GM12878 (cell line): ENCODE results near the gene PCNX4. TPM values are rescaled to one million over a fixed set of nuclear protein-coding genes. Genes with fewer than 3 reads are reported as not detected.

Experiments used
- BMI1 ChIP-seq: fragments of 450-650 bp; IDR thresholded peaks from 2 replicates; pipeline ENCODE4 v1.6.1; 2016; ENCODE audit warnings: mild to moderate bottlenecking, moderate library complexity, borderline replicate concordance
- CBFB ChIP-seq: IDR thresholded peaks from 2 replicates; pipeline ENCODE4 v1.6.1; 2016; ENCODE audit warnings: antibody characterized with exemption, low read depth
- CHD4 ChIP-seq: fragments of 200-600 bp; sonication (generic); IDR thresholded peaks from 2 replicates; pipeline ENCODE4 v1.6.1; 2016; ENCODE audit warnings: mild to moderate bottlenecking
- EED ChIP-seq: sonication (generic); IDR thresholded peaks from 2 replicates; pipeline ENCODE4 v1.6.1; 2016; ENCODE audit warnings: antibody characterized with exemption, low read depth
- EZH2 ChIP-seq: IDR thresholded peaks from 2 replicates; pipeline ENCODE4 v1.6.1; 2012; ENCODE audit warnings: low read depth, mild to moderate bottlenecking, control low read depth, inconsistent platforms, low read length, borderline replicate concordance; ENCODE audit not compliant: control insufficient read depth
- HDAC2 ChIP-seq: fragments of 200-600 bp; sonication (generic); IDR thresholded peaks from 2 replicates; pipeline ENCODE4 v1.6.1; 2017
- IKZF1 ChIP-seq: fragments of 450-650 bp; conservative IDR thresholded peaks from 2 replicates; pipeline ENCODE4 v1.6.1; 2017; ENCODE audit warnings: antibody characterized with exemption, mild to moderate bottlenecking
- IKZF2 ChIP-seq, 2 experiments: fragments of 450-650 bp; IDR thresholded peaks; 2 replicates each; pipeline ENCODE4 v1.6.1; 2017; ENCODE audit warnings: mild to moderate bottlenecking in 2 of 2, moderate library complexity in 2 of 2
- KAT2A ChIP-seq: conservative IDR thresholded peaks from 2 replicates; pipeline ENCODE4 v1.6.1; 2011; ENCODE audit warnings: low read depth, low read length; ENCODE audit not compliant: control insufficient read depth
- MEF2A ChIP-seq: IDR thresholded peaks from 2 replicates; pipeline ENCODE4 v1.6.1; 2011; ENCODE audit warnings: low read depth, mild to moderate bottlenecking, low read length, moderate library complexity; ENCODE audit not compliant: insufficient read depth
- MYC ChIP-seq: IDR thresholded peaks from 2 replicates; pipeline ENCODE4 v1.6.1; 2011; ENCODE audit warnings: mild to moderate bottlenecking, low read length, moderate library complexity, inconsistent platforms; ENCODE audit not compliant: insufficient read depth, insufficient replicate concordance, insufficient read length, severe bottlenecking
- NFIC ChIP-seq: IDR thresholded peaks from 2 replicates; pipeline ENCODE4 v1.6.1; 2012; ENCODE audit warnings: low read depth, mild to moderate bottlenecking, inconsistent platforms, low read length, moderate library complexity
- NFXL1 ChIP-seq: fragments of 450-650 bp; IDR thresholded peaks from 2 replicates; pipeline ENCODE4 v1.6.1; 2017; ENCODE audit warnings: antibody characterized with exemption, mild to moderate bottlenecking, borderline replicate concordance
- PAX5 ChIP-seq: IDR thresholded peaks from 2 replicates; pipeline ENCODE4 v1.6.1; 2011; ENCODE audit warnings: low read depth, low read length, borderline replicate concordance
- RAD21 ChIP-seq: IDR thresholded peaks from 2 replicates; pipeline ENCODE4 v1.6.1; 2011; ENCODE audit warnings: mild to moderate bottlenecking, low read depth, low read length, moderate library complexity; ENCODE audit not compliant: insufficient read depth
- RELB ChIP-seq: fragments of 450-650 bp; IDR thresholded peaks from 2 replicates; pipeline ENCODE4 v1.6.1; 2017; ENCODE audit warnings: low read depth, mild to moderate bottlenecking, moderate library complexity
- RFX5 ChIP-seq: IDR thresholded peaks from 2 replicates; pipeline ENCODE4 v1.6.1; 2011; ENCODE audit warnings: low read depth, low read length, improper control_type of control experiment
- SREBF2 ChIP-seq: IDR thresholded peaks from 2 replicates; pipeline ENCODE4 v1.6.1; 2012; ENCODE audit warnings: mild to moderate bottlenecking, low read length
- STAT1 ChIP-seq: fragments of 450-650 bp; conservative IDR thresholded peaks from 2 replicates; pipeline ENCODE4 v1.6.1; 2014; ENCODE audit warnings: antibody characterized with exemption, mild to moderate bottlenecking
- TBL1XR1 ChIP-seq: IDR thresholded peaks from 2 replicates; pipeline ENCODE4 v1.6.1; 2012; ENCODE audit warnings: low read depth, low read length, improper control_type of control experiment
- ZBTB33 ChIP-seq: fragments of 450-650 bp; IDR thresholded peaks from 2 replicates; pipeline ENCODE4 v1.6.1; 2017; ENCODE audit warnings: mild to moderate bottlenecking
- ZNF622 ChIP-seq: fragments of 450-650 bp; IDR thresholded peaks from 2 replicates; pipeline ENCODE4 v1.6.1; 2017; ENCODE audit warnings: mild to moderate bottlenecking, inconsistent platforms
- polyA plus RNA-seq, 11 experiments: library from polyadenylated mRNA; depleted of rRNA in 4 of 11; unstranded in 6 of 11; stranded (reverse) in 5 of 11; fragments of >200 nt; fragmentation: Nextera tagmentation in 4 of 11; fragmentation: Illumina TruSeq in 1 of 11; extraction: Ambion mirVana in 4 of 11; extraction: Trizol in 1 of 11; gene quantifications; 1 replicate in 1 of 11; 2 replicates in 10 of 11; pipeline versions ENCODE4 v1.2.1 to v1.2.3, GENCODE V29; 2011 to 2016; ENCODE audit warnings: inconsistent platforms in 2 of 11, missing spikeins in 2 of 11, low read depth in 1 of 11
- total RNA-seq, 4 experiments: library from RNA; depleted of rRNA in 3 of 4; stranded (reverse); fragments of >200 nt in 3 of 4; fragmentation: Illumina TruSeq in 1 of 4; extraction: Trizol in 1 of 4; gene quantifications; 2 replicates each; pipeline versions ENCODE4 v1.2.1 to v1.2.3, GENCODE V29; 2013 to 2021
- TF ChIP-seq, protein P1 (sequence below): fragments of 450-650 bp; conservative IDR thresholded peaks from 2 replicates; pipeline ENCODE4 v1.6.1; 2017; ENCODE audit warnings: mild to moderate bottlenecking, moderate library complexity
- TF ChIP-seq, protein P2 (sequence below): IDR thresholded peaks from 2 replicates; pipeline ENCODE4 v1.6.1; 2011; ENCODE audit warnings: borderline replicate concordance, low read depth, mild to moderate bottlenecking, moderate library complexity, mixed read lengths, low read length; ENCODE audit not compliant: insufficient read depth; ENCODE audit errors: extremely low read length

Gene PCNX4
- total and polyA plus RNA-seq, 10 of the 15 experiments (the other 5 are each of a cell fraction or from before 2014, with no cell fraction given): 13.8 to 56.6 (median 39.4) TPM

- TF ChIP-seq, protein P1, sequence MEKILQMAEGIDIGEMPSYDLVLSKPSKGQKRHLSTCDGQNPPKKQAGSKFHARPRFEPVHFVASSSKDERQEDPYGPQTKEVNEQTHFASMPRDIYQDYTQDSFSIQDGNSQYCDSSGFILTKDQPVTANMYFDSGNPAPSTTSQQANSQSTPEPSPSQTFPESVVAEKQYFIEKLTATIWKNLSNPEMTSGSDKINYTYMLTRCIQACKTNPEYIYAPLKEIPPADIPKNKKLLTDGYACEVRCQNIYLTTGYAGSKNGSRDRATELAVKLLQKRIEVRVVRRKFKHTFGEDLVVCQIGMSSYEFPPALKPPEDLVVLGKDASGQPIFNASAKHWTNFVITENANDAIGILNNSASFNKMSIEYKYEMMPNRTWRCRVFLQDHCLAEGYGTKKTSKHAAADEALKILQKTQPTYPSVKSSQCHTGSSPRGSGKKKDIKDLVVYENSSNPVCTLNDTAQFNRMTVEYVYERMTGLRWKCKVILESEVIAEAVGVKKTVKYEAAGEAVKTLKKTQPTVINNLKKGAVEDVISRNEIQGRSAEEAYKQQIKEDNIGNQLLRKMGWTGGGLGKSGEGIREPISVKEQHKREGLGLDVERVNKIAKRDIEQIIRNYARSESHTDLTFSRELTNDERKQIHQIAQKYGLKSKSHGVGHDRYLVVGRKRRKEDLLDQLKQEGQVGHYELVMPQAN: peak; percentile 61; the same call in 1 of the 2 replicates
- TF ChIP-seq KAT2A (no peak), RELB (no peak), PAX5 (peak; percentile 31; the same call in 1 of the 2 replicates), CHD4 (no peak), RAD21 (peak; percentile 65), IKZF1 (peak; percentile 80), IKZF2 (IDR thresholded peaks at IDR 0.05) (peak; percentile 17 to 47; a peak in 2 of 4 replicates), NFIC (no peak), EZH2 (no peak), RFX5 (no peak), TBL1XR1 (0 out of 2 replicates have a peak, but pooled peaks have one; percentile 20), ZBTB33 (no peak), SREBF2 (no peak), STAT1 (no peak), BMI1 (no peak), MEF2A (no peak), ZNF622 (no peak), MYC (peak; percentile 48), EED (peak; percentile 45; the same call in 1 of the 2 replicates), CBFB (peak; percentile 64; the same call in 1 of the 2 replicates), HDAC2 (no peak), NFXL1 (peak; percentile 64; the same call in 1 of the 2 replicates)
- TF ChIP-seq, protein P2, sequence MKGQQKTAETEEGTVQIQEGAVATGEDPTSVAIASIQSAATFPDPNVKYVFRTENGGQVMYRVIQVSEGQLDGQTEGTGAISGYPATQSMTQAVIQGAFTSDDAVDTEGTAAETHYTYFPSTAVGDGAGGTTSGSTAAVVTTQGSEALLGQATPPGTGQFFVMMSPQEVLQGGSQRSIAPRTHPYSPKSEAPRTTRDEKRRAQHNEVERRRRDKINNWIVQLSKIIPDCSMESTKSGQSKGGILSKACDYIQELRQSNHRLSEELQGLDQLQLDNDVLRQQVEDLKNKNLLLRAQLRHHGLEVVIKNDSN: no peak
These were observed 73.2 kb downstream of the PCNX4 start, which contains the start of gene DHRS7 (continued) for GRCh38 chr14:60164712-60165546.
